GM18511 (cell line): ENCODE measurements around the gene MYH7B.

Experiments used
- ATAC-seq: cut with Tn5 transposase; IDR thresholded peaks from one replicate; pipeline ENCODE4 v1.9.1; 2021; ENCODE audit warnings: mild to moderate bottlenecking, moderate library complexity; ENCODE audit not compliant: unreplicated experiment

The MYH7B gene

DNA sequence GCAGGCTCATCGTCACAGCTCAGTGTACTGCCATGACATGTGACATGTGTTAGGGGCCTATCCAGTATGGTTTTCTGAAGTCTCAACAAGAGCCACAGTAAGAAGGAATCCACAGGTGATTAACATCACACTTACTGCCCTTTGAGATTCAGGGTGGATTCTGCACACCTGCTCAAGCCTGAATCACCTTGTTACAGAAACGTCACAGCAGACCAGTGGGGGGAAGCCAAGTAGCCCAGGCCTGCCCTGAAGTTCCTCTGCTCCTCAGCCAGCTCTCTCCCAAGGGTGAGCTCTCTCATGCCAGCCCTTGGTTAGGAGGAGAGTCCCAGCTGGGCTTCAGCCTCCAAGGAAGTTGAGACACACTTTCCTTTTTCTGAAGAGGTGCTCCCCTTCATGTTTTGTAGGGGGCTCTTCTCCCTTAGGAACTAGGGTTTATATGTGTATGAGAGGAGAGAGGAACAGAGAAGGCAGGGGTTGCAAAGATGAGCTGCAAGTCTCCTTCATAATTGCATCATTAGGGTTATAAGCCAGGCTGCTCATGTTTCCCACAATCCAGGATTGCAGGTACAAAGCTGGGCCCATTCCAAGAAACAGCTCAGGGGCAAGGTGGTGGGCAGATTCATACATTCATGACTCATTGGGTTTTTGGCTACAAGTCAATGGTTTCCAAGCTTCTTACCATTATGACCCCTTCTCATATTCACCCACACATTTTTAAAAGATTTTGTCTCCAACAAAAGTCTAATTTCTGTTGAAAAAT, 11.7 kb upstream of the MYH7B start:
- ATAC-seq: no peak

DNA sequence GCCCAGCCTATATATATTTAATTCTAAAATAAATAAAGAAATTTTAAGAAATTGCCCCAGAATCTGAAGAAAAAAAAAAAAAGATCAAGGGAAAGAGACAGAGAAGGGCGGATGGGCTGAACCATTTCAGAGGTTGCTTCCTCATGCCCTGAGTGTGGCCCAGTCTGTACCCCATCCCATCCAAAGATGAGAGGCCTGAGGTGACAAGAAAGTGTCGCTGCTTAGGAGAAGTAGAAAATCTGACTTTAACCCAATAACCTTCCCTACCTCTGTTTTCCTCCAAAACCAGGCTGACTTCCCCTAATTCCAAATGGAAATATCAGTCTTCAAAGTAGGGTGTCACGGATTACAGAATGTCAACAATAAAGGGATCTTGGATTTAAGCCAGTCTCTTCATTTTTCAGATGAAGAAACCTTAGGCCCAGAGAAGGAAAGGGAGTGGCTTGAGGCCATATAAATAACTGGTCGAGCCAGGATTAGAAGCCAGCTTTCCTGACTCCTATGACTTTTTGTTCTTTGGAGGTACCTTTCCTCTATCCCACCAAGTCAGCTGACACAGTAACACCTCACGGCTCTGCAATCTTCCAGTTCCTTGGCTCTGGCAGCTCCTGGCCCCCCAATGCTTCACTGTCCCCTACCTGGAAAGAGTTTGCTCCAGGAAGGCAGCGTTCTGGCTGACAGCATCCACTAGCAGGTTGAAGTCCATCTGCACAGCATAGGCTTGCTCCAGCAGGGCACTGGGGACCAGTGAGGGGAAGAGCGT, 10.2 kb upstream of the MYH7B start:
- ATAC-seq: no peak

DNA sequence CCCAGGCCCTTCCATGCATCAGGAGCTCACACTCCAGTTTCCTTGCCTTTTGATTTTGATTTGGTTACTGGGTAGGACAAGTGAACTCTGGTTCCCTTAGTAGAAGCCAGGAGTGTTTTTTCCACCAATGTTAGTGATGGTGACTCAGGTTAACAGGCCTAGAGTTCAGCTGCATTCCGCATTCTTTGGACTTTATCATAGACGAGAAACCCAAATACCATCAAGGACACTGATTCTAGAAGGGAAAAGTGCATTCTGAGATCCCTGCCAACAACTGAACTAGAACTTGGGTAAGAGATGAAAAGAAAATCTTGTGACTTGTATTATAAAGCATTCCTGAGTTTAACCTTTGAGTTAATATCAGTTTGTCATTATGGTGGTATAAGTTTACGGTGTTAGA, 9.0 kb upstream of the MYH7B start:
- no peak for ATAC-seq

DNA sequence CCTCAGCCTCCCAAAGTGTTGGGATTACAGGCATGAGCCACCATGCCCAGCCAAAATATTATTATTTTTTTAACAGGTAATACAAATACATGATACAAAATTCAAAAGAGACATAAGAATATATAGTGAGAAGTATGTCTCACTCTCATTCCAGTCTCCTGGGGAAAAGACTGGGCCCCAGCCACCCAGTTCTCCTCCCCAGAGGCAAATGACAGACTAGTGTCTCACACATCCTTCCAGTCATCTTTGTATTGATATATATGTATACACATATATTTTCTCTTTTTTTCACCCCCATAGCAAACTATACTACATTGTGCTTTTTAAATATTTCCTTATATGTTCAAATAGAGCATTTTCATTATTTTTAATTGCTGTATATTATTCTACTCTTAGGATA, 8.3 kb upstream of the MYH7B start:
- ATAC-seq: no peak

DNA sequence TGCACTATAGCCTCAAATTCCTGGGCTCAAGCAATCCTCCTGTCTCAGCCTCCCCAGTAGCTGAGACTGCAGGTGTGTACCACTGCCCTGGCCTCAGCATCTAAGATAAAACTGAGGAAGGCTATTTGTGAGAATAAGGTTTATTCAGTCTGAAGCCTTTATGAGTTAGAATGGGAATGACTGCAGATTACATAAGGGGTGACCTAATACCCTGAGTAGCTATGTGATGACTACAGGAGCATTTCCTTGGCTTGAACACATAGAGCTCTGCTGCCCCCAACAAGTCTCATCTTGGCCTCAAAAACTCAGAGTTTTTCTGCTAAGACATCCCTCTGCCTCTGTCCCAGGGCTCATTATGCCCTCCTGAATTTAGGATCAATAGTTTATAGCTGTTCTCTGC, 7.6 kb upstream of the MYH7B start:
- ATAC-seq: no peak

DNA sequence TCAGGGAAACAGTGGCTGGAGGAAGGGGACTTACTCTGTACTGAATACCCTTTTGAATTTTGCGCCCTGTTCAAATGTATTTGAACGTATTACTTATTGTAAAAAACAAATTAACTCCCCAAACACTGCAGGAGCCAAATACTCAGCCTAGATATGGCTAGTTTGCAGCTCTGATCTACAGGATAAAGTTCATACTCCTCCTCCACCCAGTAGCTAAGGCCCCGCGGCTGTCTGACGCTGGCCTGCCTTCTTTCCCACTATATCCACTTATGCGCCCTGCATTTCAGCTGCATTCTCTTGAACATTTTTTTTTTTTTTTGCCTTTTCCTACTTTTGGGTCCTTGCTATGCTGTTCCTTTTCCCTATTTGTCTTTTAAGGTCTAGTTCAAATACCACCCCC, 6.5 kb upstream of the MYH7B start:
- ATAC-seq: no peak

DNA sequence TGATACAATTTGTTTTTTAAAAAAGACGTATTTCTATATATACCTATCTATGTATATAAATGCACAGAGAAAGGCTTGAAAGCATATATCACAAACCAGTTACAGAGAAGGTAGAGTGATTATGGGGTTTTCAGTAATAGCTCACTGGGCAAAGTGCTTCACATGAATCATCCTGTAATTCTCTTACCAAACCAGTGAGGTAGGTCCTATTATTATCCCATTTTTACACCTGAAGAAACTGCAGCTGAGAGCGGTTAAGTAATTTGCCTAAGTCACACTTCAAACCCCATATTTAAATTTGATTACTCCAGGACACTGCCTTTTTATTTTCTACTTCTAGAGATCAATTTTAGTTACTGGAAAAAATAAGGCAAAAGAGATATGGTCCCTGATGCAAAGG, 4.4 kb upstream of the MYH7B start:
- no peak for ATAC-seq

DNA sequence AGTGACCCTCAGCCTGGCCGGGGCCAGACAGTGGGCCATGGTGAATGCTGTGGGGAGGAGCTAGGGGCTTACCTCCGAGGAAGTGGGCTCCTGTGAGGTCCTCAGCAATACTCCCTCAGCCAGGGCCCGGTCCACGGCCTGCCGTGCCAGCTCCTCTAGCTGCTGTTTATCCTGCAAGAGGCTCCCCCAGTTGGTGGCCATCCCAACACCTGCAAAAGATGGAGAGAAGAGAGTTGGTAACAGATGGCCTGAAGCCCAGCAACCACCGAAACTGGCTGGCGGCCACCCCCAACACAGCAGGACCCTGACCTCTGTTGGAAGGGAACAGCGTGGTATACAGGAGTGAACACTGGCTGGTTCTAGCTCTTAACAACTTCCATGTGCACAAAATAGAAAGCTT, 4.0 kb upstream of the MYH7B start:
- ATAC-seq: no peak

DNA sequence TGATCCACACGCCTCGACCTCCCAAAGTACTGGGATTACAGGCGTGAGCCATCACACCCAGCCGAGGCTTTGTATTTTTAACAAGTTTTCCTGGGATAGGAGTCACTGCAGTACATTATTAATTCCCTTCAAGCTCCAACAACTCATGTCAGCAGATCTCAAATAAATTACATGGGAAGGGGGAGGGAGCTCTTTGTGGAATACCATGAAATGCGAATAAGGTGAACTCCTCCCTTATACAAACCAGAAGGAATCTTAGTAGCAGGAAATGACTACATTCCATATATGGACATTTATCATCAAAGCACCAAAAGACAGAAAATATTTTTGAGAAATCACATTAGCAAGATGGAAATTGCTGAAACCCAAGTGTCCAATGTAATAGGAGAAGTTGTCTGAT, 3.0 kb upstream of the MYH7B start:
- ATAC-seq: no peak

DNA sequence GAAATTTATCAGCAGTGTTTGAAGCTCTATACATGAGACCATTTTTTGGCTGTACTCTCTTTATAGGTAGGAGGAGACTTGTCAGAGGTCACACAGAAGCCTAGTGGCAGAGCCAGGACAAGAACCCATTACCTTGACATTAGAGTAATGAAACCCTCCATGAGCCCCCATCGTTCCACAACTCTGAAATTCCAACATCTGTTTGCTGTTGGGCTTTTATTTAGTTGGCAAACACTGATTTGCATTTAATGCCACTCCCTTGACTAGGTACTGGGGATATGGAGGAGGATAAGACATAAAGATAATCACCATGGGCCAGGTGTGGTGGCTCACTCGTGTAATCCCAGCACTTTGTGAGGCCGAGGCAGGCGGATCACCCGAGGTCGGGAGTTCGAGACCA, 1.7 kb upstream of the MYH7B start:
- no peak for ATAC-seq

DNA sequence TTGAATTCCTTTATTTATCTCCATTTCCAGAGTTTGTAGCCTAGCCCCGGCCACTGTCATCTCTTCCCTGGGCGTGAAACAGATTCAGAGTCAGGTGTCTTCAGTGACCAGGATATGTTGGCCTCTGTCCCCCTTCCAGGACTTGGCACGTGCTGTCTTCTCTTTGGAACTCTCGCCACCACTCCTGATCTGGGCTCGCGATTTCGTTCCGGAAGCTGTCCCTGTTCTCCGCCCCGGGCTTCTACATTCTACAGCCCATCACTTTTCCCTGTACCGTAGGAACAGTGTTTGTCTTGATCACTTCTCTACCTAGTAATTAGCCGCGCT, 801 bp upstream of the MYH7B start:
- ATAC-seq: no peak

DNA sequence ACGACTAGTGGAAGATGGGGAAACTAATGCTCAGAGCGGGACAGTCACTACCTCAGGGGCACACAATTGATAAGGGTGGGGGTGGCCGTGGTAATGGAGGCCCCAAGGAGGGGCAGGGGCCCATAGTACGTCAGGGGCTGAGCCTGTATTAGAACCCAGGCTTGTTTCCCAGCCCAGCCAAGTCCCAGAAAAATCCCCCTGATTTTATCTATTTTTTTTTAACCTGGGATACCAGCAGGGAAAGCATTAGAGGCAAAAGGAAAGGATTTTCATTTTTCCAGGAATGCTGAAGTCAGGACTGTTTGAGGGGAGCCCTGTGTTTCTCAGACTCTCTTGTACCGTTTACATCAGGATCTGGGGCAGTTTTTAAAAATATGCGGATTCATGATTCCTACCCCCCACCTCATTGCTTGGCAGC, 382 bp downstream of the MYH7B start:
- no peak for ATAC-seq

DNA sequence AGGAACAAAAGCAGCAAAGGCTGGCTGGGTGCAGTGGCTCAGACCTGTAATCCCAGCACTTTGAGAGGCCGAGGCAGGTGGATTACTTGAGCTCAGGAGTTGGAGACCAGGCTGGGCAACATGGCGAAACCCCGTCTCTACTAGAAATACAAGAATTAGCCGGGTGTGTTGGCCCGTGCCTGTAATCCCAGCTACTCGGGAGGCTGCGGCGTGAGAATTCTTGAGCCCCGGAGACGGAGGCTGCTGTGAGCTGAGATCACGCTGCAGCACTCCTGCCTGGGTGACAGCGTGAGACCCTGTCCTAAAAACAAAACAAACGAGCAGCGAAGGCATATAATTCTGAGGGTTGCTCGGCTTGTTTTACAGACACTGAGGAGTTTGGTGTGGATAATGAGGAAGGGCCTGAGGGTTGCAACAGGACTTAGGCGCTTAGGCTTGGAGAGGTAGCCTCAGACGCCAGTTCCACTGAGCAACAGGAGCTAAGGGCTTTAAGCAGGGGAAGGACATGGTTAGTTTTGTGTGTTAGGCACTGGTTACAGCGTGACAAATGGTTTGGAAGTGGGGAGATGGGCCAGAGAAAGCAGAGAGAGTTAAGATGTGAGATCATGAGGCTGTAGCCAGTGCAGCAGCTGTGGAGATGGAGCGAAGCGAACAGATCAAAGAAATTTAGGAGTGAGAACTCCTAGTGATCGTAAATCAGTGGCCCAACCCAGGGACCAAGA, 1.2 kb downstream of the MYH7B start:
- ATAC-seq: no peak

DNA sequence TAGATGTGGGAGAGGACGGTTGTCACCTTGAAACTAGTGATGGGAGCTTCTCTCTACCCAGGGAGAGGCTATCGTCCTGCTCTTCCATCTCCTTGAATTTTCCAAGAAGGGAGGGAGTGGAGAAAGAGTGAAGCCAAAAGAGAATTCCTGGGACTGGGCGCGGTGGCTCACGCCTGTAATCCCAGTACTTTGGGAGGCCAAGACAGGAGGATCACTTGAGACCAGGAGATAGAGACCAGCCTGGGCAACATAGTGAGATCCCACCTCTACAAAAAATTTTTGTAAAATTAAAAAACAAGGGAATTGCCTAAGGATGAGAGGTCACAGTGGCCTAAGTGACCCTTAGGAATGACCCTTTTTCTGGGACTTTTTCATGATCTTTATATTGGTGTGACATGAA, 8.8 kb downstream of the MYH7B start:
- no peak for ATAC-seq

DNA sequence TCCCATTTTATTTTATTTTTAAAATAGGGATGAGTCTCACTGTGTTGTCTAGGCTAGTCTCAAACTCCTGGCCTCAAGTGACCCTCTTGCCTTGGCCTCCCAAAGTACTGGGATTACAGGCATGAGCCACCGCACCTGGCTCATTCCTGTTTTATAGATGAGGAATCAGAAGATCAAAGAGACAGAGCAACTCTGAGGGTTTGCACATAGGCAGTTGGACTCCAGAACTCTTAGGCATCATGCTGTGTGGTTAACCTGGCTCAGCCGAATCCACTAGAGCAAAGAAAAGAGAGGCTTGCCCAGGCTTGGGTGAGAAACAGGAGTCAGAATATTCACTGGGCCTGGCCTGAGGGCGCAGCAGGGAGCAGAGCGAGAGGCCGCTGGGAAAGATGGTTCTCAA, 9.4 kb downstream of the MYH7B start:
- ATAC-seq: no peak

DNA sequence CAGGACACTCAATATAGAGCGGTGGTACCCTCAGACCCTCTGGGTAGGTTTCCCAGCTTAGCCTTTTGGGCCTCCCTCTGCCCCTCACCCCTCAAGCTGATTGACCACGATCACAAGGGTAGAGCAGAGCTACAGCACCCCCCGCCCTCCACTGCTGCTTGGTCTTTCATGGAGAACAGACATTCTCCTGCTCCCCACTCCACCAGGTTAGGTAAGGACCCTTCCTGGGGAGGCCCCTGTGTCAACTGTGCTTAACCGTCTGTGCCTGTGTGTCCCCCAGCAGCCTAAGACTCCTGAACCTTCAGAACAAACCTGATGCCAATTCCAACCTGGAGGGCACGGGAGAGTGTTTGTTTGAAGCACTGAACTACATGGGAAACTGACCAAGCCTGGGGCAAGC, 11.8 kb downstream of the MYH7B start:
- ATAC-seq: no peak

DNA sequence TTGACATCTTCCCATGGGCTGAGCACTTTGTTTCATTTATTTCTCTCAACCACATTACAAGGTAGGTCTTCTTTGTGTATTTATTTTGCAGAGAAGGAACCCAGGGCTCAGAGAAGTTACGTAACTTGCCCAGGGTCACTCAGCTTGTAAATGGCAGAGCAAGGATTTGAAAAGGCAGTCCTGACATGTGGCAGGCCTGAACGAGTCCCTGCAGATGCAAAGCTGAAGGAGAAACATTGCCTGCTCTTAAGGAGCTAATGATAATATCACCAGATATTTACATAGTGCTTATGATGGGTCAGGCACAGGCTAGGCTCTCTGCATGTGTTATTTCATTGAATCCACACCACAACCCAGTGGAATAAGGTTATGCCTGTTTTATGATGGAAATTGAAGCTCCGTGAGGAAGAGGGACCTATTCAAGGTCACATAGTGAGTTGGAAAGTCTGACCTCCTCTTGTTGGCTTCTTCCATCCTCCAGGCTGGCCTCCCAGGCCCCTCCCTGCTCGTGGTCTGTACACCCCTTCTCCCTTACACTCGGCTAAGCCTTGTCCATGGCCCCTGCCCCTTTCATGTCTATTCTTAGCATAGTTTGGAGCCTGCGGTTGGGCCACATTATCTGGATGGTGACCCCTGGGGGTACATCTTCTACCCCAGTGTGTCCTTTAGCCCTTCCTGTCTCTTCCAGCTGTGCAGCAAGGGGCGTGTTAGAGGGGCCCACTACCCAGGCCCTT, 12.5 kb downstream of the MYH7B start:
- no peak for ATAC-seq

DNA sequence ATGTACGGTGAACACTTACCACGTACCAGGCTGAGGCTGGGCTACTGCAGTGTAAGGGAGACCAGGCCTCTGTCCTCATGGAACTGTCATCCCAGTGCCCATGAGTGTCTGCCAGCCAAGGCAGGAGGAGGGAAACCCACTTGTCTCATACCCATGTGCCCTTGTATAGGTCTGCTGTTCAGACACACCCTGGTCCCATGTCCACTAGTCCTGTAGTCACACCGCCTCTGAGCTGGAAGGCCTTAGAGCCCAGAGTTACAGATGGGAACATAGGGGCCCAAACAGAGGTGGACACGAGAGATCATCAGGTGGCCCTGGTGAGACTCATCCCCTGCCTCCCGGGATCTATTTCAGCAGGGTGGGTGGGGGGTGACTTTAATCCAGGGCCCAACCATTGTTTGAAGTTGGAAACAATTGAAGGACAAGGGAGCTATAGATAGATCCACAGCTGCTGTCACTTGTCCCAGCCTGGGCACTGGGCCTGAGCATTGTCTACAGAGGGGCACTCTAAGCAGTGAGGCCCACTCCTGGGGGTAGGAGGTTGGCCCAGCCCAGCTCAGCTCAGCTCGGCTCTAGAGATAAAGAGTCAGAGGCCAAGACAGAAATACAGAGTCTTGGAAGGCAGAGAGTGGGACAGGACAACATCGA, 14.6 kb downstream of the MYH7B start:
- ATAC-seq: no peak

DNA sequence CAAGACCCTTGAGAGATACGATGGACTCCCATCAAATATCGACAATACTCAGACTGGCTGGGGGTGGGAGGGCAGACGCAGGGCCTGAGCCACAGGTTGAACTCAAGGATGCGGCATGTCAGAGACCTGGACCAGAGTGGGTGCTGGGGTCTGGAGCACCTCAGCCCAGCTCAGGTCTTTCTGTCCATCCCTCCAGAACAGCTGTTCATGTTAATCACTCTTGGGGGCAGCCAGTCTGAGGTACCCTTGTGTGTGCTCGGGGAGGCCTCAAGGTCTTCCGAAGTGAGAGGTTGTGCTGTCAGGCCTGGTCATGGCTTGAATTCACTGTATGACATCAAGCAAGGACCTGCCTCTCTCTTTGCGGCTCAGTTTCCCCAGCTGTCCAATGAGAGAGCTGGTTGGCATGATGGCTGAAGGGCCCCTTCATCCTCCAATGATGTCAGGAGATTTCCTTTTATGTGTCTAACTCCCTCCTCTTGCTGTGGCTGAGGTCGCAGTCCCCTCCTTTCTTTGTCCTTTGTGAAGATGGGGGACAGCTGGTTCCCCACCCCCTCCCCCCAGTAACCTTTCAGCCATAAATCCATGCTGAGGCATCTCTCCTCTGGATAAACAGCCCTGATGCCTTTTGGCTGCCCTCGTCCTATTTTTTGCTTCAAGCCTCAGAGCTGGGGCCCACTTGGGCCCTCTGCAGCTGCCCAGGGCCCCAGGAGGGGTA, 15.3 kb downstream of the MYH7B start:
- ATAC-seq: no peak

DNA sequence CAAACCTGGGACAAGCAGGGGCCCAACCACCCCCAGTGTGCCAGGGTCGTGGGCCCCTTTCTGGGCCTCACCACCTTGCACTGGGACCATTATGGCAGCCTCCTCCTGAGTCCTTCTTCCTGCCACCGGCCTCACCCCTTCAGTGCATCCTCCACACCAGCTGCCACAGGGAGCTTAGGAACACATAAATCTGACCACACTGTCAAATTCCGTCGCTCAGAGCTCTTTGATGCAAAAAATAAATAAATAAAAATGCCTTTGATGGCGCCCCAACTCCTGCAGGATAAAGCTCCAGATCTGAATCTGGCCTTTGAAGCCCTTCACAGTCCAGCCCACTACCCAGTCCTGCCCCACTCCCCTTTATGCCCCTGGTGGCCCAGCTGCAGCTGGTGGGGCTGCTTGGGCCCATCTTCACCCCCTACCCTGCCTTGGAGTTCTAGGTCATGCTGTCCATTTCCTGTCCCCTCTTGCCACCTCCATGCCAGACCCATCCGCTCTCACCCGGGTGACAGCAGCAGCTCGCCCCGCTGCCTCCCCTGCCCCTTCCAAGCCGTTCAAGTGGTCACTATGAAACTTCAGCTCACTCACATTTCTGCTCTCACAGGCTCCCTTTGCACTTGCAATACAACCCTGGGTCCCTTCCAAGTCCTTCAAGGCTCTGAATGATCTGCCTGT, 16.0 kb downstream of the MYH7B start:
- no peak for ATAC-seq
